H1 (cell line): Measurements from ENCODE around the gene ADGRB2. TPM values are rescaled to one million over a fixed set of nuclear protein-coding genes. Genes with fewer than 3 reads are reported as not detected.

Experiments used
- ATF3 ChIP-seq: IDR thresholded peaks from 2 replicates; pipeline ENCODE4 v1.6.1; 2011; ENCODE audit warnings: low read depth, mild to moderate bottlenecking, low read length; ENCODE audit not compliant: insufficient read depth
- CBX8 ChIP-seq: fragments of 300-800, 300-1000 bp; sonication (generic); IDR thresholded peaks from 2 replicates; pipeline ENCODE4 v1.7.1; 2016; ENCODE audit warnings: low read depth, low read length, borderline replicate concordance
- FOSL1 ChIP-seq: IDR thresholded peaks from 2 replicates; pipeline ENCODE4 v1.6.1; 2011; ENCODE audit warnings: mild to moderate bottlenecking, low read depth, low read length, moderate library complexity; ENCODE audit not compliant: insufficient read depth
- GTF2F1 ChIP-seq: IDR thresholded peaks from 2 replicates; pipeline ENCODE4 v1.6.1; 2012; ENCODE audit warnings: low read depth, low read length, improper control_type of control experiment, borderline replicate concordance
- JUN ChIP-seq: IDR thresholded peaks from 2 replicates; pipeline ENCODE4 v1.6.1; 2011; ENCODE audit warnings: low read depth, mild to moderate bottlenecking, improper control_type of control experiment, low read length
- NANOG ChIP-seq: IDR thresholded peaks from 2 replicates; pipeline ENCODE4 v1.6.1; 2011; ENCODE audit warnings: low read length, low read depth, mild to moderate bottlenecking, inconsistent platforms; ENCODE audit not compliant: insufficient read depth, poor library complexity, severe bottlenecking
- POLR2A ChIP-seq, 2 experiments: IDR thresholded peaks; 1 replicate in 1 of 2; 2 replicates in 1 of 2; pipeline ENCODE4 v1.6.1; 2011; ENCODE audit warnings: low read depth in 2 of 2, low read length in 2 of 2, mild to moderate bottlenecking in 2 of 2; ENCODE audit errors: control extremely low read depth in 1 of 2
- POLR2AphosphoS5 ChIP-seq: IDR thresholded peaks from 2 replicates; pipeline ENCODE4 v1.6.1; 2011; ENCODE audit warnings: low read depth, low read length
- RNF2 ChIP-seq: fragments of 200-900, 300-1000 bp; sonication (generic); IDR thresholded peaks from 2 replicates; pipeline ENCODE4 v1.7.1; 2016; ENCODE audit warnings: borderline replicate concordance, low read depth, mild to moderate bottlenecking, antibody characterized with exemption, low read length; ENCODE audit not compliant: poor library complexity, severe bottlenecking; ENCODE audit errors: missing control alignments
- SIX5 ChIP-seq: IDR thresholded peaks from 2 replicates; pipeline ENCODE4 v1.6.1; 2011; ENCODE audit warnings: mild to moderate bottlenecking, low read depth, low read length
- TEAD4 ChIP-seq: IDR thresholded peaks from 2 replicates; pipeline ENCODE4 v1.6.1; 2012; ENCODE audit warnings: low read depth, low read length, inconsistent platforms, mixed read lengths
- polyA plus RNA-seq, 7 experiments: library from polyadenylated mRNA; depleted of rRNA in 3 of 7; stranded (reverse) in 5 of 7; unstranded in 2 of 7; fragments of >200 nt in 5 of 7; fragments of 200-250 nt in 2 of 7; gene quantifications; 1 replicate in 5 of 7; 2 replicates in 1 of 7; 4 replicates in 1 of 7; pipeline versions ENCODE4 v1.2.1 to v1.2.3, GENCODE V29; 2011 to 2013; ENCODE audit warnings: missing spikeins in 2 of 7, mixed read lengths in 2 of 7
- total RNA-seq: library from RNA; stranded (reverse); fragmentation: NEBNext Ultra II Directional; extraction: Animal tissue kit (Norgen Biotek cat#: 25700); gene quantifications from 2 replicates; pipeline ENCODE4 v1.2.1, GENCODE V29; 2021

Gene ADGRB2
- total and polyA plus RNA-seq, 2 of the 8 experiments (the other 6 are each of a cell fraction or from before 2014, with no cell fraction given), result 15.6 to 26.2 TPM

DNA sequence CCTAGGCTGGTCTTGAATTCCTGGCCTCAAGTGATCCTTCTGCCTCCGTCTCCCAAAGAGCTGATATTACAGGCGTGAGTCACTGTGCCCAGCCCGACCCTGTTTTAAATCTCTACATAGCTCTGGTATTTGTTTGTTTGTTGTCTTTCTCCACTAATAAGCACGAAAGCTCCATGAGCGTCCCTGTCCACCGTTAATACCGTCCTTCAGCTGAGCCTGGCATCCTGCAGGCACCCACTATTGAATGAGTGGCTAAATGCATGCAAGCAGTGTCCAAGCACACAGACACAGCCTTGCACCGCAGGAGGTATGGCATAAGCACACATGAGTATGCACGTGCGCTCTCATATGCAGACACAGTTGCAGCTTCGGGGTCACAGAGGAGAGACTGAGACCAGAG lies 55.8 kb downstream of the ADGRB2 start (continued):
- no peak for TF ChIP-seq CBX8
- no peak for TF ChIP-seq TEAD4
- TF ChIP-seq POLR2A (IDR thresholded peaks at IDR 0.05; ENCODE audit: control extremely low read depth in 1 of 2, low read depth in 2 of 2, low read length in 2 of 2), result no peak
- no peak for TF ChIP-seq ATF3
- no peak for TF ChIP-seq POLR2AphosphoS5
- no peak for TF ChIP-seq JUN
- no peak for TF ChIP-seq SIX5
- TF ChIP-seq GTF2F1, result no peak
- no peak for TF ChIP-seq FOSL1
- TF ChIP-seq NANOG, result no peak
- TF ChIP-seq RNF2, result no peak
